Measurements from ENCODE around the gene EVC2.

The EVC2 gene

GRCh38 chr4:5750052-5750945 lies 41.9 kb upstream of the EVC2 start:
- no peak for DNase-seq
- H3K4me1 Mint-ChIP-seq, result no peaks in the 10 kb centered on the region
- ATAC-seq (replicated peaks), result no peak
- no peak overlapping the region for H3K4me3 Mint-ChIP-seq
- H3K9me3 Mint-ChIP-seq, result peaks cover 0 to 3% of the 10 kb centered on the region in 2 donors
- H3K36me3 Mint-ChIP-seq, result no peaks in the 10 kb centered on the region
- no peak overlapping the region for H3K27ac Mint-ChIP-seq
- H3K27me3 Mint-ChIP-seq, result peaks cover 4 to 6% of the 10 kb centered on the region in 2 donors

DNA sequence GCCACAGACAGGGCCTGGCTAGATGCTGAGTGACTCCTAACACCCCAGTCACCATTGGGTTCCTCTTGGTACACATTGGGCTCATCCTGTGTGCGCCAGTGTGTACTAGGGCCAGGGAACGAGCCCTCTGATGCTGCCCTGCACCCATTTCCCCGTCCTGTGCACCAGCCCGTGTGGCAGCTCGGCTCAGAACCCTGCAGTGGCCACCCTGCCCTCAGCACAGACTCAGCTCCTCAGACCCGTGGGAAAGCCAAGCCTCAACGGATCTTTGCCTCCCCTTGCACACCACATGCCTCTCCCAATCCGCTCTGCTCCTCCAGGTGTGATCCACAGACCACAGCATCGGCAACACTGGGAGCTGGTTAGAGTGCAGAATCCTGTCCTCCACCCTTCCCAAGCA lies 41.2 kb upstream of the EVC2 start:
- DNase-seq, result no peak
- Mint-ChIP-seq H3K9me3 (peaks cover 0 to 3% of the 10 kb centered on the region in 2 donors), H3K27ac (no peak overlapping the region), H3K4me3 (no peak overlapping the region), H3K27me3 (peaks cover 4 to 6% of the 10 kb centered on the region in 2 donors), H3K36me3 (no peaks in the 10 kb centered on the region), H3K4me1 (no peaks in the 10 kb centered on the region)
- no peak for ATAC-seq (replicated peaks)

- no peaks in the 10 kb centered on the region for H3K4me1 Mint-ChIP-seq
- peaks cover 0 to 3% of the 10 kb centered on the region in 2 donors for H3K9me3 Mint-ChIP-seq
- no peaks in the 10 kb centered on the region for H3K36me3 Mint-ChIP-seq
- H3K27ac Mint-ChIP-seq, result no peak overlapping the region
- no peak for ATAC-seq (replicated peaks)
- no peak for DNase-seq
- H3K4me3 Mint-ChIP-seq, result no peak overlapping the region
- H3K27me3 Mint-ChIP-seq, result peaks cover 4 to 6% of the 10 kb centered on the region in 2 donors
Measured at GRCh38 chr4:5747738-5748375, 39.5 kb upstream of the EVC2 start.

DNA sequence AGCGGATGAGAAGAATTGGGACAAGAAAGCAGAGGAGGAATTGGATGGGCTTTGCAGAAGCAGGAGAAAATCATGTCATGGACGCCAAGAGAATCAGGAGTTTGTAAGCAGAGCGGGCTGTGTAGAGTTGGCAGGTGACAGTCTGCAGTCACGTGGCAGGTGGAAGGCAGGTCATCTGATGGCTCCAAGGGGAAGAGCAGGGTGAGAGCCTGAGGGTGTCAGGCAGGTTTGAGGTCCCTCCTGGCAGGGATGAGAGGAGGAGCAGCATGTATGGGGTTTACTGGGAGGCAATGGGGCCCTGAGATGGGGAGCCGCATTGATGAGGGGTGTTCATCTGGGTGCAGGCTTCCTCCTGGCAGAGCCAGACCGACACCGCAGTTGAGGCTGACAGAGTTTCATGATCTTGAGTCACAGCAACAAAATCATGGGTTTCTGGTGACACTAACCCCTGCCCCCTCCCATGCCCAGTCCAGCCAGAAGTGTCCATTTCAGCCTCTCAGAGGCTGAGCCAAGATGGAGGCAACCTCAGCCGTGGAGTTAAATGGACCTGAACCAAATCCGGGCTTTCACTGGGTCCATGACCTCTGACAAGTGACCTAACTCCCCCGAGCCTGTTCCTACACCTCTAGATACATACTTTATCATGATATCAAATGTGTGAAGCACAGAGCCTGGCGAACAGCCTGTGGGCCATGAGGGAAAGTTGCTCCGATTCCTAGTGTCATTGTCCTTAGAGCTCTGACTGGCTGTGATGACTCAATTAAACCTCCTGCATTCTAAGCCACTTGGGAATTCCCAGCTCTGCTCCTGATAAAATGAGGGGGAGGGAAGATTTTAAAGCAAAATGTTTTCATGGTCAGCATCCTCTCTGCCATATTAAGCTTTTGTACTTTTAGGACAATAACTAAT lies 38.7 kb upstream of the EVC2 start:
- Mint-ChIP-seq H3K36me3 (no peaks in the 10 kb centered on the region), H3K4me1 (no peaks in the 10 kb centered on the region), H3K27ac (no peak overlapping the region), H3K9me3 (peaks cover 0 to 3% of the 10 kb centered on the region in 2 donors), H3K27me3 (peaks cover 4 to 6% of the 10 kb centered on the region in 2 donors), H3K4me3 (no peak overlapping the region)
- no peak for DNase-seq
- no peak for ATAC-seq (replicated peaks)

DNA sequence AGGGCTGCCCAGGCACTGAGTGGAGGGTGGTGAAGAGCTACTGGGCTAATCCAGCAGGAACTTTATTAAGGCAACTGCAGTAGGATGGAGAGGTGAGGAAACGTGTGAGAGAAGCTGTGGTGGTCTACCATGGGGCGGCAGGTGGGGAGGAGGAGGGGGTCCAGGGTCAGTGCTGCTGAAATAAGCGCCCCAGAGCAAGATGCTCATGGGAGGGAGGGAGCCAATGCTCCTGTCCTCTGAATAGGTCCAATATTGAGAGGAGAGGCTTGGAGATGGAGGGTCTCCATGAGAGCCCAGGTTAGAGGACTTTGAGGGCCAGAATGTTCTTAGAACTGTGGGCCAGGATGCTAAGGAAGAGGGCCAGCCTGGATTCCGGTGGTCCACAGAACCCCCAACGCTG lies 37.9 kb upstream of the EVC2 start:
- Mint-ChIP-seq H3K4me1 (no peaks in the 10 kb centered on the region), H3K9me3 (peaks cover 0 to 3% of the 10 kb centered on the region in 2 donors), H3K27me3 (peaks cover 4 to 6% of the 10 kb centered on the region in 2 donors), H3K27ac (no peak overlapping the region), H3K4me3 (no peak overlapping the region), H3K36me3 (no peaks in the 10 kb centered on the region)
- no peak for ATAC-seq (replicated peaks)
- DNase-seq, result no peak

GRCh38 chr4:5742968-5743367 lies 34.6 kb upstream of the EVC2 start:
- no peak overlapping the region for H3K27ac Mint-ChIP-seq
- ATAC-seq (replicated peaks) (no peak), DNase-seq (no peak)
- no peaks in the 10 kb centered on the region for H3K36me3 Mint-ChIP-seq
- H3K4me1 Mint-ChIP-seq, result no peaks in the 10 kb centered on the region
- peaks cover 0 to 3% of the 10 kb centered on the region in 2 donors for H3K9me3 Mint-ChIP-seq
- H3K27me3 Mint-ChIP-seq, result peaks cover 4 to 6% of the 10 kb centered on the region in 2 donors
- no peak overlapping the region for H3K4me3 Mint-ChIP-seq

DNA sequence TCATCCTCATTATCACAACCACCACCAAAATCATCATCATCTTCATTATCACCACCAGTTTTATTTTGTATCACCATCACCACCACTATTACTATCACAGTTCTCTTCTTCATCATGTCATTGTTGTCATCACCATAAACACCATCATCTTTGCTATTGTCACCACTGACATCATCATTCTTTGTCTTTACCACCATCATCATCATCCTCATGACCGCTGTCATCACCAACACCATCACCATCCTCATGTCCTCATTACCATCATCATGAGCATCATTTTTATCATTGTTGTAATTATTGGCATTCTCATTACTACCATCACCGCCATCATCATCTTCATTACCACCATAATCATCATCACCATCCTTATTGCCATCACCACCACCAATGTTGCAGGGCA lies 34.0 kb upstream of the EVC2 start:
- Mint-ChIP-seq H3K27me3 (peaks cover 4 to 6% of the 10 kb centered on the region in 2 donors), H3K36me3 (no peaks in the 10 kb centered on the region), H3K4me3 (no peak overlapping the region), H3K27ac (no peak overlapping the region), H3K9me3 (peaks cover 0 to 3% of the 10 kb centered on the region in 2 donors), H3K4me1 (no peaks in the 10 kb centered on the region)
- no peak for ATAC-seq (replicated peaks)
- DNase-seq, result no peak

GRCh38 chr4:5738061-5738460 lies 29.7 kb upstream of the EVC2 start:
- peaks cover 0 to 10% of the 10 kb centered on the region in 2 donors for H3K27me3 Mint-ChIP-seq
- H3K9me3 Mint-ChIP-seq, result no peaks in the 10 kb centered on the region
- no peak overlapping the region for H3K4me3 Mint-ChIP-seq
- no peak overlapping the region for H3K27ac Mint-ChIP-seq
- H3K36me3 Mint-ChIP-seq, result no peaks in the 10 kb centered on the region
- DNase-seq (no peak), ATAC-seq (replicated peaks) (no peak)
- H3K4me1 Mint-ChIP-seq, result no peaks in the 10 kb centered on the region

GRCh38 chr4:5735463-5735862 lies 27.1 kb upstream of the EVC2 start:
- peaks cover 0 to 10% of the 10 kb centered on the region in 2 donors for H3K27me3 Mint-ChIP-seq
- no peaks in the 10 kb centered on the region for H3K9me3 Mint-ChIP-seq
- no peaks in the 10 kb centered on the region for H3K36me3 Mint-ChIP-seq
- DNase-seq (no peak), ATAC-seq (replicated peaks) (no peak)
- no peak overlapping the region for H3K4me3 Mint-ChIP-seq
- H3K4me1 Mint-ChIP-seq, result no peaks in the 10 kb centered on the region
- H3K27ac Mint-ChIP-seq, result no peak overlapping the region

GRCh38 chr4:5734853-5735252 lies 26.5 kb upstream of the EVC2 start:
- no peak overlapping the region for H3K27ac Mint-ChIP-seq
- DNase-seq, result no peak
- no peak for ATAC-seq (replicated peaks)
- no peaks in the 10 kb centered on the region for H3K4me1 Mint-ChIP-seq
- H3K9me3 Mint-ChIP-seq, result no peaks in the 10 kb centered on the region
- H3K36me3 Mint-ChIP-seq, result no peaks in the 10 kb centered on the region
- H3K4me3 Mint-ChIP-seq, result no peak overlapping the region
- H3K27me3 Mint-ChIP-seq, result peaks cover 0 to 10% of the 10 kb centered on the region in 2 donors

- H3K36me3 Mint-ChIP-seq, result no peaks in the 10 kb centered on the region
- H3K27me3 Mint-ChIP-seq, result peaks cover 0 to 10% of the 10 kb centered on the region in 2 donors
- ATAC-seq (replicated peaks), result no peak
- H3K4me1 Mint-ChIP-seq, result no peaks in the 10 kb centered on the region
- H3K9me3 Mint-ChIP-seq, result peaks cover 0 to 4% of the 10 kb centered on the region in 2 donors
- no peak overlapping the region for H3K4me3 Mint-ChIP-seq
- no peak for DNase-seq
- H3K27ac Mint-ChIP-seq, result no peak overlapping the region
Measured at GRCh38 chr4:5732158-5732557, 23.8 kb upstream of the EVC2 start.

DNA sequence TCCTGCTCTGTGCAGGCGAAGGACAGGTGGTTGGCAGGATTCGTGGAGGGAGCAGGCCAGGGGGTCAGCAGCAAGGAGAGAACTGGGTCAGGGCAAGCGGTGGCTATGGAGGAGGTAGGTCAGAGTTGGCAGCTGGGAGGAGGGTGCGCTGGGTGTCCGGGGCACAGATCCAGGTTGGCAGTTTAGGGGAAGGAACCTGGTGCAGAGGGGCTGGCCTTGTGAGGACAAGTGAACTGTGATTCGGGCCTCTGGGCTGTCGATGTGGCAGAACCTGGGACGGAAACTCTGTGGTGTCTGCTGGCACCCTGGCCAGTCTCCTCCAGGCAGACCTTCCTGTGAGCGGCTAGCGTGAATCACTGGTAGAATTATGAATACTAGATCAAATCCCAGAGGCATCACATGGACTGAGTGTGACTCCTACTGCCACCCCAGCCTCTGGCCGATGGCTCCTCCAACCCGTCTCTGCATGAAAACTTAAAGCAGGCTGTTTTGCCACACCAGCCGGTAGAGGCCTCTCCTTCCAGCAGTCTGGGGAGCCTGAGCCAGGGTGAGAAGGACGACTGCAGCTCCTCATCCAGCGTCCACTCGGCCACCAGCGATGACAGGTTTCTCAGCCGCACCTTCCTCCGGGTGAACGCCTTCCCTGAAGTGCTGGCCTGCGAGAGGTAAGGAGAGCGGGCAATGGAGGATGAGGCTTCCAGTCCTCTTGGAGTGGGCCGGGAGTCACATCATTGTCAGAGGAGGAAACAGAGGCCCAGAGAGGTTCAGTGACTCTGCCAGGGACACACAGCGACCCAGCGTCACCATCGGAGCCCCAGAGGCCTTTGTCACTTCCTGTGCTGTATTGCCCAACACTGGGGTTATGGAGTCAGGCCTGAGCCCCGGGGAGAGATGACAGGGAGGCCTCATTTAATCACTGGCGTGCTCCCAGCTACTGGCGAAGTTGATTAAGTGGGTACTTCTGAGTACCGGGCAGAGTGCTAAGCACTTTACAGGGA lies 22.9 kb upstream of the EVC2 start:
- no peaks in the 10 kb centered on the region for H3K4me1 Mint-ChIP-seq
- H3K27ac Mint-ChIP-seq, result no peak overlapping the region
- peaks cover 0 to 10% of the 10 kb centered on the region in 2 donors for H3K27me3 Mint-ChIP-seq
- ATAC-seq (replicated peaks) (no peak), DNase-seq (no peak)
- peaks cover 0 to 4% of the 10 kb centered on the region in 2 donors for H3K9me3 Mint-ChIP-seq
- H3K4me3 Mint-ChIP-seq, result no peak overlapping the region
- no peaks in the 10 kb centered on the region for H3K36me3 Mint-ChIP-seq

GRCh38 chr4:5730436-5730835 lies 22.1 kb upstream of the EVC2 start:
- Mint-ChIP-seq H3K4me1 (no peaks in the 10 kb centered on the region), H3K4me3 (no peak overlapping the region), H3K36me3 (no peaks in the 10 kb centered on the region), H3K27me3 (peaks cover 0 to 10% of the 10 kb centered on the region in 2 donors), H3K27ac (no peak overlapping the region), H3K9me3 (peaks cover 3 to 7% of the 10 kb centered on the region in 2 donors)
- ATAC-seq (replicated peaks) (no peak), DNase-seq (no peak)
